Measurements from ENCODE around the gene IFI27.
"Not testable (repeated sequence)": the region's sequence is repeated elsewhere in the genome, so short reads cannot be mapped to it uniquely, and the experiment has no call there.

The IFI27 gene

GRCh38 chr14:94153750-94154342, 43.3 kb downstream of the IFI27 start:
- no peak for DNase-seq (ENCODE audit: low spot score)

DNA sequence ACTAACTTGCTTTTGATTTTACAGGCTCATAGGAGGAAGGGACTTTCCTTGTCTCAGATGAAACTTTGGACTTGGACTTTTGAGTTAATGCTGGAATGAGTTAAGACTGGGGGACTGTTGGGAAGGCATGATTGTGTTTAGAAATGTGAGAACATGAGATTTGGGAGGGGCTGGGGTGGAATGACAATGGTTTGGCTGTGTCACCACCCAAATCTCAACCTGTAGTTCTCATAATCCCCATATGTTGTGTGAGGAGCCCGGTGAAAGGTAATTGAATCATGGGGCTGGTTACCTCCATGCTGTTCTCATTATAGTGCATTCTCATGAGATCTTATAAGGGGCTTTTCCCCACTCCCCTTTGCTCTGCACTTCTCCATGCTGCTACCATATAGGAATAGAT, 45.6 kb downstream of the IFI27 start:
- DNase-seq (ENCODE audit: low spot score) = not testable (repeated sequence)

DNA sequence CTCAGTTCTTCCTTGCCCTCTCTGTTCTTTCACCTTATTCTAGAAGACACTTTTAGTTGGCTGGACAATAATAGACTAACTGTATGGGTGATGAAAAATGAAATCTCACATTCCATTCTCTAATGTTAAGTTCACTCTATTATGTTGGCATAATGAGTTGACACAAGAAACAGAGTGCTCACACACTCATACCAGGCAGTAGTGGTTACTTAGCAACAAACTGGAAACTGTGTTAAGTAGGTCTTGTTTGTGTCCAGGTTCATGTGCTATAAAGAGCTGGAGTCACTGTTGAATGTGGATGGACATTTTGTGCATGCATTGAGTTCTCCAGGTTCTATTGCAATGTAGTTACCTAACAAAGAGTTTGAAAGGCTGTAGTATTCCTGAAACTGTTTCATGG, 46.7 kb downstream of the IFI27 start:
- no peak for DNase-seq (ENCODE audit: low spot score)

DNA sequence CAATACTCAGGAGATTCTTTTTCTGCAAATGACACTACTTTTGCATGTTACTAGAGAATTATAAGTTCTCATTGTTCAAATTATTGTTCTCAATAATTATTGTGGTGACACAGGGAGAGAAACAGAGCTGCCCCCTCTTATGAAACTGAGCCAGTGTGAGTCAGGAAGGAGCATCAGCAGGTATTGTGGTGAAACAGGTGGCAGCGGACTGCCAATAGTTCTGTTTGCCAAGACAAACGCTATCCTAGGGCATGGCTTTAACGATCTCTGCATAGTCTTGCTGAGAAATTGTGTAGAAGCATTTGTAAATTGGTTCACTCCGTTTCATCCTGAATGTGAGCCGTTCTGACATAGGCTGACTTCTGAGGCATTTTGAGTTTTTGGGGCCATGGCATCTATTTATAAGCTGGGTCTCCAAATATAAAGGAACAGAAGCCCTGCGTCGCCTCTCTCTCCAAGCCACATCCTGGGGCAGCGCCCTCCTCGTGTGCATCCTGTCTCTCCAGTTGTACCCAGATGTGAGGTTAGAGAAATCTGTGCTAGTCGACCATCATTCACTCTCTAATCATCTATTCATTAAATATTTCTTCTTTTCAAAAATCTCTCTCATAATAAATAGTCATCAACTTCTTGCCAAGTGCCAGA, 47.8 kb downstream of the IFI27 start:
- DNase-seq (ENCODE audit: low spot score) = no peak

- DNase-seq (ENCODE audit: low spot score) = no peak
Measured at GRCh38 chr14:94161058-94161457, 50.5 kb downstream of the IFI27 start.

GRCh38 chr14:94161981-94162380, 51.4 kb downstream of the IFI27 start:
- no peak for DNase-seq (ENCODE audit: low spot score)

DNA sequence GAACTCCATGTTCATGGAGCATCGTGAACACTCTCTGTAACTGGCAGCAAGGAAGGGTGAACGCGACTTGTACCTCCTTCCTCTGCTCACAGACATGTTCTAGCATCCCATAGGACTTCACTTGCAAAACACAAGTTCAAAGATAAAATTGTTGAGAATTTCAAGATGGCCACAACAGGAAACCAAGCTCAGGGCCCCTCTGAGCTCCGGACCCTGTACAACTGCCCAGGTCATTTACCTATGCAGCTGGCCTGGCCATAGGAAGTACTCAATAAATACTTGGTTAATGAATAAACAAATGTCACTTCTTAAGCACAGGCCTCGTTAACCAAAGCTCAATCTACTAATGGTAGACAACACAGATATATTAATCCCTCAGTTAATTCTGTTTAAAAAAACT, 51.9 kb downstream of the IFI27 start:
- no peak for DNase-seq (ENCODE audit: low spot score)

DNA sequence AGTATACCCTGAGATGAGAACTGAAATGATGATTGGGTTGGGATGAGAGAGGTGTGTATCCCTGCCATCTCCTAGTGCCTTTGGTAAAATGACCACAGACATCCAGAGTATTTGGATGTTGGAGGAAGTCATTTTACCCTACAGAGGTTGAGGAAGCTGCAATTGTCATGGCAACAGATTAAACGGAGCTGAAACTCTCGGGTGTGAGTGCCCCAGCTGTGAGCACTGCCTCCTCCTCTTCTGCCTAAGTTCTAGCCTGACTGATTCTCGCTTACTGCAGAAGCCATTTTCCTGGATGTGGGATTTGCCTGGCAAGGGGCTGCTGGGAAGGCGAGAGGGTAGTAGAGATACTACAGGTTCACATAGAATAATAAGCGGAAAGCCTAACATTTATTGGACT, 53.3 kb downstream of the IFI27 start:
- peak; percentile 21 for DNase-seq (ENCODE audit: low spot score)

- DNase-seq (ENCODE audit: low spot score) = no peak
Measured at GRCh38 chr14:94164685-94165431, 54.3 kb downstream of the IFI27 start.

DNA sequence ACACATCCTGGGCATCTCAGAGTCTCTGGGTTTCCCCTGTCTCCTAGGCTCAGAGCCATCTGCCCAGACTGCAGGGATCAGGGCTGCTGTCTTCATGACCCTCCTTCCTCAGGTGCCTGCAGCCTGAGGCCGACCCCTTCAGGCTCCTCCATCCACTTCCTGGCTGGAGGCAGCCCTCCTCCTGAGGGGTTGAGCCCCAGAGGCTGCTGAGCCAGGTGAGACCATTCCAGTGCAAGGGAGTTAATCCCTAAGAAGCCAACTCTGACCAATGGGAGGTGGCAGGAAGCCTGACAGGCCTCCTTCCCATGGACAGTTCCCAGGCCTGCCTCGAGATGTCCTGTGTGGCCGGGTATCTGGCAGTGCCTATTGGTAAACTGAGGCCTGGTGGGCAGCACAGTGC, 55.2 kb downstream of the IFI27 start:
- DNase-seq (ENCODE audit: low spot score) = no peak
